Suprapubic skin (tissue), 3 donors: ENCODE results near the gene SOX6.

Experiments
- POLR2AphosphoS5 ChIP-seq, 3 donors: sonication (generic); formaldehyde crosslinking; IDR thresholded peaks; one replicate each; pipeline ENCODE4 v1.6.1; 2017; ENCODE audit warnings: antibody characterized with exemption in 3 of 3
- TF ChIP-seq, protein P1 (sequence below), 2 donors: fragments of 200-600 bp in 1 of 2; fragments of 450-650 bp in 1 of 2; sonication (generic) in 1 of 2; IDR thresholded peaks; one replicate each; pipeline ENCODE4 v1.5.1; 2016 to 2019; ENCODE audit warnings: antibody characterized with exemption in 2 of 2, mild to moderate bottlenecking in 1 of 2, moderate library complexity in 1 of 2

DNA sequence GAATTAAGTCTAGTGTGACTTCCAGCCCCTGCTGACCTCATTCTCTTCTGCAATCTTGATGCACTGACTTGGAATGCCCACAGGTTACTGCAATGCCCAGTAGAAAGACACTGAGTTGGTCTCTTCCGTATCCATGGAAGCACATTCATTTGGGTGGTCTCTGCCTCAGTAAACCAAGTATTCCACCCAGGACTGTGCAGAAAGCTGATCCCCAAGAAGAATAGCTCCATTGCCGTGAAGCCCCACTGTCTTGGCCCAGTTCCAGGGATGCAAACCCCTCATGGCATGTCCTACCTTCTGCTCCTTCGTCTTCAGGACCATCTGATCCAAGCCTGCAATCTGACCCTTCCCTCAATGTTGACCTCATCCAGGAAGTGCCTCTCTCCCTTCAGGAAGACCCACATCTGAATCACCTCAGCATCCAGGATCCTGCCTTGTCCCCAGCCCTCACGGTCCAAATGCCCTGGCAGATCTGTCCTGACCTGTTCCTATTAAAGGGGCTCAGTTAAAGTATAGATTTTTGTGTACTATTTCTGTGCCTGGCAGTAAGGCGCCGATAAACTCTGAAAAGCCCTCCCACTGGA, 425.8 kb downstream of the SOX6 start:
- no peak for TF ChIP-seq POLR2AphosphoS5 (IDR thresholded peaks at IDR 0.05)
- TF ChIP-seq, protein P1, sequence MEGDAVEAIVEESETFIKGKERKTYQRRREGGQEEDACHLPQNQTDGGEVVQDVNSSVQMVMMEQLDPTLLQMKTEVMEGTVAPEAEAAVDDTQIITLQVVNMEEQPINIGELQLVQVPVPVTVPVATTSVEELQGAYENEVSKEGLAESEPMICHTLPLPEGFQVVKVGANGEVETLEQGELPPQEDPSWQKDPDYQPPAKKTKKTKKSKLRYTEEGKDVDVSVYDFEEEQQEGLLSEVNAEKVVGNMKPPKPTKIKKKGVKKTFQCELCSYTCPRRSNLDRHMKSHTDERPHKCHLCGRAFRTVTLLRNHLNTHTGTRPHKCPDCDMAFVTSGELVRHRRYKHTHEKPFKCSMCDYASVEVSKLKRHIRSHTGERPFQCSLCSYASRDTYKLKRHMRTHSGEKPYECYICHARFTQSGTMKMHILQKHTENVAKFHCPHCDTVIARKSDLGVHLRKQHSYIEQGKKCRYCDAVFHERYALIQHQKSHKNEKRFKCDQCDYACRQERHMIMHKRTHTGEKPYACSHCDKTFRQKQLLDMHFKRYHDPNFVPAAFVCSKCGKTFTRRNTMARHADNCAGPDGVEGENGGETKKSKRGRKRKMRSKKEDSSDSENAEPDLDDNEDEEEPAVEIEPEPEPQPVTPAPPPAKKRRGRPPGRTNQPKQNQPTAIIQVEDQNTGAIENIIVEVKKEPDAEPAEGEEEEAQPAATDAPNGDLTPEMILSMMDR (IDR thresholded peaks at IDR 0.05): no peak
